Mononuclear cell (primary cell): Measurements from ENCODE around the gene FBXL22. TPM values are rescaled to one million over a fixed set of nuclear protein-coding genes. Genes with fewer than 3 reads are reported as not detected.
"Not testable (repeated sequence)": the region's sequence is repeated elsewhere in the genome, so short reads cannot be mapped to it uniquely, and the experiment has no call there.

Experiments
- H3K27me3 ChIP-seq: 2 replicates; pipeline ENCODE4 v1.6.0; 2011; ENCODE audit warnings: low read length, control low read depth; ENCODE audit not compliant: insufficient read depth
- H3K4me1 ChIP-seq: 2 replicates; pipeline ENCODE4 v1.5.1; 2011; ENCODE audit warnings: mild to moderate bottlenecking, low read length, control low read depth; ENCODE audit not compliant: insufficient read depth
- H3K4me3 ChIP-seq: 2 replicates; pipeline ENCODE4 v1.5.1; 2011; ENCODE audit warnings: mild to moderate bottlenecking, low read length, moderate library complexity
- H3K9me3 ChIP-seq: 2 replicates; pipeline ENCODE4 v1.5.1; 2011; ENCODE audit warnings: low read depth, mild to moderate bottlenecking, control low read depth, low read length
- total RNA-seq: library from RNA; depleted of rRNA; stranded (reverse); fragments of >200 nt; gene quantifications from one replicate; pipeline ENCODE4 v1.2.3, GENCODE V29; 2012

The FBXL22 gene
- total RNA-seq, 1 donor: 0.52 TPM

DNA sequence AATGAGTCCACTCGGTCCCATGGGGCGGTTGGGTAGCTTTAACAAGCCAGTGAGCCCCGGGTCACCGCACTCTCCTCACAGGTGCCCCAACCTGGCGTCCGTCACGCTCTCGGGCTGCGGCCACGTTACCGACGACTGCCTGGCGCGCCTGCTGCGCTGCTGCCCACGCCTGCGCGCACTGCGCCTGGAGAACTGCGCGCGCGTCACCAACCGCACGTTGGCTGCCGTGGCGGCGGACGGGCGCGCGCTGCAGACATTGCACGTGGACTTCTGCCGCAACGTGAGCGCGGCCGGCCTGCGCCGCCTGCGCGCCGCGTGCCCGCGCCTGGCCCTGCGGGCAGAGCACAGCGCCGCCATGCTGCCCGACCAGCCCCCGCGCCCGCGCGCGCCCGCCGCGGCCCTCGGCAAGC is 3.4 kb downstream of the FBXL22 start:
- peak overlapping the region; percentile 66 for H3K4me3 ChIP-seq
- H3K4me1 ChIP-seq: peaks cover 51% of the 10 kb centered on the region
- no peaks in the 10 kb centered on the region for H3K9me3 ChIP-seq
- H3K27me3 ChIP-seq: no peaks in the 10 kb centered on the region

DNA sequence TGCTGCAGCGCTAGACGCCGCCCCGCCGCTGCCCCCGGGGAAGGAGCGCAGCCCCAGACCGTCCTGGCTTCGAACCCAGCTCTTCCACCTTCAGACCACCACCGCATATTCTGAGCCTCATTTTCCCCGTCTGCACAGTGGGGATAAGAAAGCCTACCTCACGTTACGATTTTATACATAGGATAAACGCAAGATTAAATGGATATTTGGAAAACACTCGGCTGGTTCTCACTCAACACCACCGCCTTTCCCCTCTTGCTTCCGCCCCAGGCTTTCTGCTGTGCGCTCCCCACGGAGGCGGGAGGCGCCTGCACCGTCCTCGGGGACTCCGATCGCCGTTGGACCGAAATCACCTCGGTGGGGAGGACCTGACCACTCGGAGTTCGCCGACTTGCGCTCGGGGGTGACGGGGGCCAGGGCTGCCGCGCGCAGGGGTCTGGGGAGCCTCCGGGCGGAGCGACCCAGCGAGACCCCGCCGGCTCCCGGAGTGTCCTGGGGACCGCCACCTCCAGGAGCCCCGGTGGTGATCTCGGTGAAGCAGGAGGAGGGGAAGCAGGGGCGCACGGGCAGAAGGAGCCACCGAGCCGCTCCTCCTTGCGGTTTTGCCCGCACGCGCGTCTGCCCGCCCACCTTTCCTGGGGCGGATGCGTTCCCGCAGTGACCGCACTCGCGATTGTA is 4.0 kb downstream of the FBXL22 start:
- H3K4me3 ChIP-seq: peak overlapping the region; percentile 66
- peaks cover 51% of the 10 kb centered on the region for H3K4me1 ChIP-seq

DNA sequence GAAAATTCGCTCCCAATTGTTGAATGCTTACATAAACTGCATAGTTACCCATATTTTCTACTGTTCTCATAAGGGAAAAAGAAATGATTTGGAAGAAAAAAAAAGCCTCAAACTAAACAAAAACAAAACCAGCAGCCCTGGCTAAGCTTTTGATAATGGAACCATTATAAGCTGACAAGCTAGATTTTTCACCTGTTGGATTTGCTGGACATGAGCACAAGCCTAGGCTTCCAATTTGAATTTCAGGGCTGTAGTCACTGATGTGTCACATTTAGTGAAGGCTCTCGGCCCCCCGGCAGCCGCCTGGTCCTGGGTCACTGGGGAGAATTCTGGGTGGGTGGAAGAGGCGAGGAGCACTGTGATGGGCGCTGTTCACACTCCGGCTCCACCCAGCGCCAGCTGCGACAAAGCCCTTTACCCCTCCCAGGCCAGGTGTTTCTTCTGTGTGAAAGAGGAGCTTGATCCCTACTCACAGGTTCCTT is 4.6 kb downstream of the FBXL22 start:
- H3K27me3 ChIP-seq: no peaks in the 10 kb centered on the region
- H3K4me1 ChIP-seq: peaks cover 57% of the 10 kb centered on the region
- H3K4me3 ChIP-seq: peak overlapping the region; percentile 66
- H3K9me3 ChIP-seq: no peaks in the 10 kb centered on the region

More for the DNA sequence above, 4.0 kb downstream of the FBXL22 start:
- Histone ChIP-seq H3K27me3 (no peaks in the 10 kb centered on the region), H3K9me3 (no peaks in the 10 kb centered on the region)

DNA sequence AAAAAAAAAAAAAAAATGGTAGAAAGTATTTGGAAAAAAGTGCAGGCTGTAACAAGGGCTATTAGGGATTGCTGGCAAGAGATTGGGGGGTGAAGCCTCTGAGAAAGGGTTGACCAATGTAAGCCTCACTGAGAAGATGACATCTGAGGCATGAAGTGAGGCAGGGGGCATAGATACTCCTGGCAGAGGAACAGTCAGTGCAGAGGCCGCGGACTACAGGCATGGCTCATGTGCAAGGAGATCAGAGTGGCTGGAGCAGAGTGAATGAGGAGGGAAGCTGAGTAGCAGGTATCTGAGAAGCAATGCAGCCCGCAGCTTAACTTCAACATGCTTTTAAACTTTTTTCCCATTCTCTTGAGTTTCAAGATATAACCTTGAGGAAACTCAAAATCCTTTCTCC is 5.4 kb downstream of the FBXL22 start:
- no peaks in the 10 kb centered on the region for H3K27me3 ChIP-seq
- no peak overlapping the region for H3K4me3 ChIP-seq
- no peaks in the 10 kb centered on the region for H3K9me3 ChIP-seq
- peaks cover 58% of the 10 kb centered on the region for H3K4me1 ChIP-seq

DNA sequence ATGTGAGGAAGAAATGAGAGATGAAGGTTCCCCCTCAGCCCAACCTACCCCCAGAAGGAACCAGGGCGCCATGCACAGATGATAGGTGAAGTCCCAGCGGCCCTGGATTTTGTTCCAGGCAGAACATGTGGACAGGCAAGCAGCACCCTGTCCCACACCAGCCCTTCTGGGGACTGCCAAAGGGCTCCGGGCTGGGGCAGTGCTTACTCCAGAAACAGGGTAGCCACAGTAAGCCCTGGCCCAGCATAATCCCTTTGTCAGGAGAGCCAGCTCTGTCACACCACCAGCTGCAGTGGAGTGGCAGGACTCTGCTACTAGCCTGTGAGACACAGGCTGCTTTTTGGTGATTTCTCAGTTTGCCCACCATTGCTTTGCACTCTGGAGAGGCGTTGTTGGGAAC is 6.3 kb downstream of the FBXL22 start:
- Histone ChIP-seq H3K27me3 (no peaks in the 10 kb centered on the region), H3K9me3 (no peaks in the 10 kb centered on the region), H3K4me3 (no peak overlapping the region), H3K4me1 (peaks cover 58% of the 10 kb centered on the region)

DNA sequence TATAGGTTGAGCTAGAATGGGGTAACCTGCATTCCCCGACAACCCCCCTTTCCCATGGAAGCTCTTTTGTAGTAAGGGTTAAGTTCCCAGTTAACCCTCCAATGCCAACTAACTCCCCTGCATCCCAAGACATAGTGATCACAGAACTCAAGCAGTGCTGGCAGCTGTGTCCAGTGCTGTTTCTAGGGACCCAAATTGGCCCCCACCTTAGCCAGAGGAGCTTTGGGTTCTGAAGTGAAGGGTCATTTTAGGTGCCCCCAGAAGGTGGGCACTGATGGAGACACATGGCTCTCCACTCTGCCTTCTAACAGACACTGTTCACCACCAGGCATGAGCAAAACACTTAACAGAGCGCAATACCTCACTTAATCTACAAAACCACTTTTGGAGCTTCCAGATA is 7.1 kb downstream of the FBXL22 start:
- no peak overlapping the region for H3K4me3 ChIP-seq
- peaks cover 52% of the 10 kb centered on the region for H3K4me1 ChIP-seq
- no peaks in the 10 kb centered on the region for H3K9me3 ChIP-seq
- no peaks in the 10 kb centered on the region for H3K27me3 ChIP-seq

DNA sequence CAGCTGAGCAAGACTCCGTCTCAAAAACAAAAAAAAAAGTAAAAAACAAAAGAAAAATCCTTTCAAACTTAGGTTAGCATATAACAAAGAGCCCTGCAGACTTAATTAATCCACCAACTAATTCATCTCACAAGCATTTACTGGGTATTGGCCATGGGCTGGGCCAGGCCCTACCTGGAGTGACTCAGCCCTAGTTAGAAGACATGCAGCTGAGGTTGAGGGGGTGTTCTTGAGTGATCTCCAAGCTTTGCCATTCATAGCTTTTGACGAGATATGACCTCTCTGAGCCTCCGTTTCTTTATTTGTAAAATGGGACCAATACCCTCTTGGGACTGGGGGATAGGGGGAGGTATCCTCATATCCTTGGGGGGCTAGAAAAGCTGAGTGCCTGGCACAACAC is 7.8 kb downstream of the FBXL22 start:
- H3K4me3 ChIP-seq: no peak overlapping the region
- H3K27me3 ChIP-seq: no peaks in the 10 kb centered on the region
- peaks cover 45% of the 10 kb centered on the region for H3K4me1 ChIP-seq
- no peaks in the 10 kb centered on the region for H3K9me3 ChIP-seq

DNA sequence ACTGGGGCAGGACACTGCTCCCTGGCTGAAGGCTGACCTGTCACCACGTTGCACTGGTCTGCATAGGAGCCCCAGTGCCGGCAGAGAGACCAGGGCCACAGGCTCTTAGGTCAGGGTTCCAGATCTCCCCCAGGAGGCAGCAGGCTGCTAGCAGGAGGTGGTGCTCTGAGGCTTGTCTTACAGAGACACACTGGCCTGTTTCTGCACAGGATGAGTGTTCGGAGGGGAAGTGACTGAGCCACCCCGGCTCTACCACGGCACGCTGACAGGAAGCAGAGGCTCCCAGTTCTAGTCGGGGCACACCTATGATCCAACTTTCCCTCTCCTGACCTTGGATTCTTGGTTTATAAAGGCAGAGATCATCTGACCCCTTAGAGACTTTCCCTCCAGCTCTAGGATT is 8.6 kb downstream of the FBXL22 start:
- H3K27me3 ChIP-seq: no peaks in the 10 kb centered on the region
- H3K4me3 ChIP-seq: no peak overlapping the region
- peaks cover 48% of the 10 kb centered on the region for H3K4me1 ChIP-seq

DNA sequence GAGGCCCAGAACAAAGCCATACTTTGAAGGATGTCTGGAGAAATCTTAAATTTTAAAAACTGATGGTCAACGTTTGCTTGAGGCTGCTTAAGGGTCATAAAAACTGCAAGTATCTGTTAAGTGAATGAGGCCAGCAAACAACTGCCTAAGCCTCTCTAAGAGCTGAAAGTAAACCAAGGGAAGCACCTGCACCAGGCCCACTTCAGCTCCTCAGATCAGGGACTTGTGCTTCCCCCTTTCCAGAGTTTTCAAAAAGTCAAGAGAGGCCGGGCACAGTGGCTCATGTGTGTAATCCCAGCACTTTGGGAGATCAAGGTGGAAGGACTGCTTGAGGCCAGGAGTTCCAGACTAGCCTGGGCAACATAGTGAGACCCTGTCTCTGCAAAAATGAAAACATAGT is 9.1 kb downstream of the FBXL22 start:
- peaks cover 49% of the 10 kb centered on the region for H3K4me1 ChIP-seq
- no peak overlapping the region for H3K4me3 ChIP-seq
- no peaks in the 10 kb centered on the region for H3K9me3 ChIP-seq
- no peaks in the 10 kb centered on the region for H3K27me3 ChIP-seq

More for the DNA sequence above, 8.6 kb downstream of the FBXL22 start:
- H3K9me3 ChIP-seq: no peaks in the 10 kb centered on the region

DNA sequence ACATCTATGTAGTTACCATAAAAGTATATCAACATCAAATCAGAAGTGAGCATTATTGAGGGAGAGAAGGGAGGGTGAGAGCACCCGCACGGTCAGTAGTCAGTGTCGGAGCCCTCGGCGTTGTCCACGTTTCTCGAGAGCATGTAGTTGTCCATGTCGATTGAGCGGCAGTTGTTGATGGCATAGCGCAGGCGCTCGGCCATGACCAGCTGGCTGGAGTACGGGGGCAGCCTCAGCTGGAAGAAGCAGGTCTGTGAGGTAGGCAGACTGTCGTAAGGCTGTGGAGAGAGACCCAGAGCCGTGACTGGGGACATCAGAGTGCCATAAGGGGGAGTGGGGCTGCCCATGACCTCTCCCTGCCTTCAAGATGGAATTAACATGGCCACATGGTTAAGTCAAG is 11.8 kb downstream of the FBXL22 start:
- Histone ChIP-seq H3K27me3 (no peaks in the 10 kb centered on the region), H3K4me1 (peaks cover 31% of the 10 kb centered on the region), H3K9me3 (no peaks in the 10 kb centered on the region), H3K4me3 (no peak overlapping the region)

DNA sequence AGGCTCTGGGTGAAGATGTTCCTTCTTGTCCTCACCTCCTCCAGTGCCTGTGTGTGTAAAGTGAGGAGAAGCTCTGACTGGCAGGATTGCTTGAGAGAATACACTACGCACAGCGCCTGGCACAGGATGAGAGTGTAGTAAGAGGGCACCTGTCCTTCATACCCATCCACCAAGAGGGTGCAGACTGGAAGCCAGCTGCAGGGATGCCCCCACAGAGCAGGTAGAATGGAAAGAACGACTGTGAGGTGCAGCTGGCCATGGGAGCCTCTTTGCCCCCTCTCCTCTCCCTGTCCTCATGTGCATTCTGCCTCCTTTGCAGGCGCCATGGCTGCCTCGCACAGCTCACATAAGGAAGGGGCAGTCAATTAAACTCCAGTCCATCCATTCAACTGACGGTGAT is 12.3 kb downstream of the FBXL22 start:
- Histone ChIP-seq H3K27me3 (no peaks in the 10 kb centered on the region), H3K9me3 (no peaks in the 10 kb centered on the region), H3K4me1 (peaks cover 31% of the 10 kb centered on the region), H3K4me3 (no peak overlapping the region)

DNA sequence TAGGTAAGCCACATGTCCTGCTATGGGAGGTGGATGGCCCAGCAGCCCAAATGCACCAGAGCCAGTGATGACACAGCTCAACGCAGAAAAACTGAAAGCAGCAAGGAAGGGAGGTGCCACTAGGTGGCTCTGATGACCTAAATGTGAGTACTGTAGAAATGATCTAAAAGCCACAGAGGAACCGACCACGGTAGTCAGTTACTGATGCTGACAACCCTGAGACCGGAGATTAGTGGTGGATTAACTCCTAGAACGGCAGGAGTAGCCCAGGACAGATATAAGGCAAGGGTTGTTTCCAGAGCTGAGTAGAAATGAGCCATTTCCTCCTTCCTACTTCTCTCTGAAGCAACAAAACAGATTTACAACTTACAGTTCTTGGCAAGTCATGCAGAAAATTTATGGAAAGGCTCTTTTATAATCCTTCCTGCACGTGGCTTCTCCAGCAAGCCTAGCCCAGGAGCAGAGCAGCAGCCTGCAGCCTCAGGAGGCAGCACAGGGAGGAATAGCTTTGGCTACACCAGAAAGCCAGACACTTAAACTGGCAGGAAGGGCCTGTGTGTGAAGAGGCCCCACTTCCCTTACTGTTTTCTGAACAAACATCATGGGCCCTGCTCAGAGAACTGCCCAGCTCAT is 13.1 kb downstream of the FBXL22 start:
- no peak overlapping the region for H3K4me3 ChIP-seq
- H3K4me1 ChIP-seq: peaks cover 28% of the 10 kb centered on the region
- H3K27me3 ChIP-seq: no peaks in the 10 kb centered on the region
- H3K9me3 ChIP-seq: no peaks in the 10 kb centered on the region

DNA sequence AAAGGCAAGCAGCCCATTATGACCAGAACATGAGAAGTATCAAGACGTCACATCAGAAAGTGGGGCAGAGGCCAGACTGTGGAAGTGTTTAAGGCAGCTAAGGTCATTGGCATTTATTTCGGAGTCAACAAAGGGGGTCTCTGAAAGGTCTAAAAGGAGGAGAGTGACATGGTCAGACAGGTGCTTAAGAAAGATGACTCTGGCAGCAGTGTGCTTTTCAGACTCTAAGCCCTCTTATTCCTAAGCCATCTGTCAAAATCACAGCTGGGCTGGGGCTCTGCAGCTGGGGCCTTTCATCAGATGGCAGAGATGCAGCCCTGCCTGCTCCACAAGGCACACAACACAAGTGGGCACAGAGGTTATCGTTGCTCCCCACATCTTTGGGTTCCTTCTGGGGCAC is 14.0 kb downstream of the FBXL22 start:
- H3K27me3 ChIP-seq: no peaks in the 10 kb centered on the region
- H3K4me3 ChIP-seq: no peak overlapping the region
- peaks cover 20% of the 10 kb centered on the region for H3K4me1 ChIP-seq
- no peaks in the 10 kb centered on the region for H3K9me3 ChIP-seq

DNA sequence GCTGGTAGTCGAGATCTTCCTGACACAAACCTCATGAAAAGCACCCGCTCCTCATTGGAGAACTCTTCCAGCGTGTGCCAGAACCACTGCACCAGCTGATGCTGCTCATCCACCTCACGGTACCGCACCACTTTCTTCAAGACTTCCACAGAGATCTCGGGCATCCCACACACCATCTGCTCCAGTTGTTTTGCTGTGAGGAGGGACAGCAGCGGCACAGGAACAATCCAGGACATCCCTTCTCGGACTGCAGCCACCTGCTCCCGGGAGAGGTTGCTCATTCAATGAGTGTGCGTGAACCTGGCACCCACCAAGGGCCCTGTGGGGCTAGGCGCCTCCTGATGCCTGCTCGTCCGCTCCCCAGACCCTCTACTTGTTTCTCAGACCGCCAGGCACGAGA is 15.1 kb downstream of the FBXL22 start:
- H3K27me3 ChIP-seq: no peaks in the 10 kb centered on the region
- no peak overlapping the region for H3K4me3 ChIP-seq
- H3K9me3 ChIP-seq: no peaks in the 10 kb centered on the region
- peaks cover 14% of the 10 kb centered on the region for H3K4me1 ChIP-seq

DNA sequence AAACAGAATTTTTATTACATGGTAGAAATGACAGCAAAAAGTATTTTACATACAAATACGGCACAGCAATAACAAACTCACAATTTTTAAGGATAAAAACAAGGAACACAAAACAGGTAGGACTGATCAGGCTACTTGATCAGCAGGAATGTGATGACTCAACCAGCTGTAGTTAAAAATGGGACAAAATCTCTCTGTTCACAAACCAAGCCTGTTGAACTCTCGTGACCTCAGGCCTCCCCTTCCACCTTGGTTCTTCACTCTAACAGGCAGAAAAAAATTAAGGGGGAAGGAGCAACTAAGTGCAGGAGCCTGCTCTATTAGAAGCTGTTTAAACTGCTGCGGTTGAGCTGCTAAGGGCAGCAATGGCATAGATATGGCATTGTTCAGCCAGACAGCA is 18.7 kb downstream of the FBXL22 start:
- Histone ChIP-seq H3K9me3 (no peaks in the 10 kb centered on the region), H3K4me3 (no peak overlapping the region), H3K4me1 (peaks cover 4% of the 10 kb centered on the region), H3K27me3 (no peaks in the 10 kb centered on the region)

DNA sequence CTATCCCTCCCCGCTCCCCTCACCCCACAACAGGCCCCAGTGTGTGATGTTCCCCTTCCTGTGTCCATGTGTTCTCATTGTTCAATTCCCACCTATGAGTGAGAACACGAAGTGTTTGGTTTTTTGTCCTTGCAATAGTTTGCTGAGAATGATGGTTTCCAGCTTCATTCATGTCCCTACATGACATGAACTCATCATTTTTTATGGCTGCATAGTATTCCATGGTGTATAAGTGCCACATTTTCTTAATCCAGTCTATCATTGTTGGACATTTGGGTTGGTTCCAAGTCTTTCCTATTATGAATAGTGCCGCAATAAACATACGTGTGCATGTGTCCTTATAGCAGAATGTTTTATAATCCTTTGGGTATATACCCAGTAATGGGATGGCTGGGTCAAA is 20.0 kb downstream of the FBXL22 start:
- H3K4me3 ChIP-seq: not testable (repeated sequence)

More for the DNA sequence above, 20.0 kb downstream of the FBXL22 start:
- not testable (repeated sequence) for H3K4me1 ChIP-seq, H3K9me3 ChIP-seq, H3K27me3 ChIP-seq
